Body of pancreas (tissue), 4 donors: ENCODE results near the gene REG1A.

Source experiments
- POLR2A ChIP-seq, 3 donors: fragments of 450-650 bp; IDR thresholded peaks; one replicate each; pipeline ENCODE4 v1.6.1; 2016; ENCODE audit warnings: antibody characterized with exemption in 3 of 3, mild to moderate bottlenecking in 2 of 3
- TF ChIP-seq, protein P1 (sequence below), 7 experiments: fragments of 450-650 bp in 4 of 7; fragments of 200-600 bp in 3 of 7; sonication (generic) in 3 of 7; IDR thresholded peaks; one replicate each; pipeline ENCODE4 v1.5.1; 2016 to 2019; ENCODE audit warnings: antibody characterized with exemption in 7 of 7

DNA sequence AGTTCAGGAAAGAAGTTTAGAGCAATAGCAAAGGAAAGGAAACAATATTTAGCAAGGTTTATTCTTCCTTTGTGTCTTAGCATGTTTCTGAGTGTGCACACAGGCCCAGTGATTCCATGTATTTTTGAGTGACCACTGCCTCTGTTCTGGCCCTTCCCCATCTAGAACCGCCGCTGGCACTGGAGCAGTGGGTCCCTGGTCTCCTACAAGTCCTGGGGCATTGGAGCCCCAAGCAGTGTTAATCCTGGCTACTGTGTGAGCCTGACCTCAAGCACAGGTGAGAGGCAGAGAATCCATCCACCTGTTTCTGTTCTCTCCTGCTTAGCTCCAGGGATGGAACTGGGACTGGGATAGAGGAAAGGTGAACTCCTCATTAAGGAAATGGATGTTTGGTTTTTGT lies 2.4 kb downstream of the REG1A start:
- TF ChIP-seq, protein P1, sequence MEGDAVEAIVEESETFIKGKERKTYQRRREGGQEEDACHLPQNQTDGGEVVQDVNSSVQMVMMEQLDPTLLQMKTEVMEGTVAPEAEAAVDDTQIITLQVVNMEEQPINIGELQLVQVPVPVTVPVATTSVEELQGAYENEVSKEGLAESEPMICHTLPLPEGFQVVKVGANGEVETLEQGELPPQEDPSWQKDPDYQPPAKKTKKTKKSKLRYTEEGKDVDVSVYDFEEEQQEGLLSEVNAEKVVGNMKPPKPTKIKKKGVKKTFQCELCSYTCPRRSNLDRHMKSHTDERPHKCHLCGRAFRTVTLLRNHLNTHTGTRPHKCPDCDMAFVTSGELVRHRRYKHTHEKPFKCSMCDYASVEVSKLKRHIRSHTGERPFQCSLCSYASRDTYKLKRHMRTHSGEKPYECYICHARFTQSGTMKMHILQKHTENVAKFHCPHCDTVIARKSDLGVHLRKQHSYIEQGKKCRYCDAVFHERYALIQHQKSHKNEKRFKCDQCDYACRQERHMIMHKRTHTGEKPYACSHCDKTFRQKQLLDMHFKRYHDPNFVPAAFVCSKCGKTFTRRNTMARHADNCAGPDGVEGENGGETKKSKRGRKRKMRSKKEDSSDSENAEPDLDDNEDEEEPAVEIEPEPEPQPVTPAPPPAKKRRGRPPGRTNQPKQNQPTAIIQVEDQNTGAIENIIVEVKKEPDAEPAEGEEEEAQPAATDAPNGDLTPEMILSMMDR (IDR thresholded peaks at IDR 0.05), result no peak
- TF ChIP-seq POLR2A (IDR thresholded peaks at IDR 0.05), result peak in 1 of 3 donors; percentile 24
